ENCODE measurements around the gene HOMER1. TPM values are rescaled to one million over a fixed set of nuclear protein-coding genes. Genes with fewer than 3 reads are reported as not detected.

HOMER1 gene
- total RNA-seq, 4 donors from 2014 or later: 23.5 to 51.0 (median 33.0) TPM

- Histone ChIP-seq H3K27me3 (no peaks in the 10 kb centered on the region), H3K4me3 (no peak overlapping the region), H3K4me1 (peaks cover 0 to 4% of the 10 kb centered on the region in 2 donors), H3K9me3 (no peaks in the 10 kb centered on the region), H3K36me3 (no peaks in the 10 kb centered on the region), H3K27ac (no peak overlapping the region)
- ATAC-seq (no peak), DNase-seq (no peak)
- TF ChIP-seq CTCF (IDR thresholded peaks at IDR 0.05 in 4 of 5, conservative IDR thresholded peaks at IDR 0.05 in 1 of 5) (no peak), POLR2A (IDR thresholded peaks at IDR 0.05) (no peak)
- intact Hi-C loops (cut with DNase I; ENCODE audit: low total_unique reads) (no loop called here), in situ Hi-C loops (cut with MboI; ENCODE audit: low sequenced_read_pairs in 4 of 4) (no loop called here)
Observed at GRCh38 chr5:79430196-79430595, 83.7 kb downstream of the HOMER1 start.

GRCh38 chr5:79423296-79423695, 90.6 kb downstream of the HOMER1 start:
- no peak for ATAC-seq

GRCh38 chr5:79420248-79420647, 93.7 kb downstream of the HOMER1 start:
- Histone ChIP-seq H3K4me3 (no peak overlapping the region), H3K27ac (no peak overlapping the region), H3K4me1 (no peaks in the 10 kb centered on the region), H3K9me3 (no peaks in the 10 kb centered on the region), H3K36me3 (no peaks in the 10 kb centered on the region), H3K27me3 (no peaks in the 10 kb centered on the region)
- in situ Hi-C loops (cut with MboI; ENCODE audit: low sequenced_read_pairs in 4 of 4) (no loop called here), intact Hi-C loops (cut with DNase I; ENCODE audit: low total_unique reads) (no loop called here)
- ATAC-seq (no peak), DNase-seq (no peak)
- no peak for TF ChIP-seq POLR2A (IDR thresholded peaks at IDR 0.05)
- no peak for TF ChIP-seq CTCF (IDR thresholded peaks at IDR 0.05 in 4 of 5, conservative IDR thresholded peaks at IDR 0.05 in 1 of 5)

More at GRCh38 chr5:79423296-79423695, 90.6 kb downstream of the HOMER1 start:
- intact Hi-C loops (cut with DNase I; ENCODE audit: low total_unique reads): no loop called here
- Histone ChIP-seq H3K9me3 (no peaks in the 10 kb centered on the region), H3K36me3 (no peaks in the 10 kb centered on the region), H3K27ac (no peak overlapping the region), H3K4me1 (peaks cover 0 to 4% of the 10 kb centered on the region in 2 donors), H3K4me3 (no peak overlapping the region), H3K27me3 (no peaks in the 10 kb centered on the region)
- no peak for DNase-seq
- TF ChIP-seq POLR2A (IDR thresholded peaks at IDR 0.05): no peak
- no peak for TF ChIP-seq CTCF (IDR thresholded peaks at IDR 0.05 in 4 of 5, conservative IDR thresholded peaks at IDR 0.05 in 1 of 5)
- in situ Hi-C loops (cut with MboI; ENCODE audit: low sequenced_read_pairs in 4 of 4): no loop called here

- intact Hi-C loops (cut with DNase I; ENCODE audit: low total_unique reads) (no loop called here), in situ Hi-C loops (cut with MboI; ENCODE audit: low sequenced_read_pairs in 4 of 4) (no loop called here)
- DNase-seq: no peak
- no peak overlapping the region for H3K4me3 ChIP-seq
- no peaks in the 10 kb centered on the region for H3K27me3 ChIP-seq
- no peaks in the 10 kb centered on the region for H3K36me3 ChIP-seq
- H3K9me3 ChIP-seq: no peaks in the 10 kb centered on the region
- H3K27ac ChIP-seq: no peak overlapping the region
- no peak for TF ChIP-seq CTCF (IDR thresholded peaks at IDR 0.05 in 4 of 5, conservative IDR thresholded peaks at IDR 0.05 in 1 of 5)
- TF ChIP-seq POLR2A (IDR thresholded peaks at IDR 0.05): no peak
- H3K4me1 ChIP-seq: no peaks in the 10 kb centered on the region
- ATAC-seq: no peak
Observed at GRCh38 chr5:79418276-79418675, 95.7 kb downstream of the HOMER1 start.

- H3K4me1 ChIP-seq: no peaks in the 10 kb centered on the region
- no peaks in the 10 kb centered on the region for H3K27me3 ChIP-seq
- no peaks in the 10 kb centered on the region for H3K9me3 ChIP-seq
- no peak overlapping the region for H3K4me3 ChIP-seq
- in situ Hi-C loops (cut with MboI; ENCODE audit: low sequenced_read_pairs in 4 of 4) (no loop called here), intact Hi-C loops (cut with DNase I; ENCODE audit: low total_unique reads) (no loop called here)
- H3K27ac ChIP-seq: no peak overlapping the region
- ATAC-seq (no peak), DNase-seq (no peak)
- no peak for TF ChIP-seq POLR2A (IDR thresholded peaks at IDR 0.05)
- TF ChIP-seq CTCF (IDR thresholded peaks at IDR 0.05 in 4 of 5, conservative IDR thresholded peaks at IDR 0.05 in 1 of 5): no peak
- H3K36me3 ChIP-seq: no peaks in the 10 kb centered on the region
Observed at GRCh38 chr5:79417495-79417894, 96.4 kb downstream of the HOMER1 start.

Measured in gastrocnemius medialis (tissue), 4 donors.